HFFc6 (cell line): ENCODE data around the gene ZDHHC1. TPM values are rescaled to one million over a fixed set of nuclear protein-coding genes. Genes with fewer than 3 reads are reported as not detected.
A peak's percentile ranks its signal among the peaks of the same experiment; 100 is the strongest.

Experiments
- DNase-seq: peaks from one replicate; pipeline ENCODE4 v3.0.0-alpha.2; 2018
- H3K27ac Mint-ChIP-seq: 2 replicates; pipeline ENCODE4 v1.8.0; 2020; ENCODE audit warnings: mild to moderate bottlenecking, mixed read lengths
- H3K27me3 Mint-ChIP-seq: 2 replicates; pipeline ENCODE4 v1.8.0; 2021; ENCODE audit warnings: mild to moderate bottlenecking, moderate library complexity, mixed read lengths; ENCODE audit not compliant: insufficient read depth
- H3K36me3 Mint-ChIP-seq: 2 replicates; pipeline ENCODE4 v1.8.0; 2021; ENCODE audit warnings: low read depth, mixed read lengths
- H3K4me1 Mint-ChIP-seq: 2 replicates; pipeline ENCODE4 v1.8.0; 2020; ENCODE audit warnings: low read depth, mixed read lengths
- H3K4me3 Mint-ChIP-seq: 2 replicates; pipeline ENCODE4 v1.8.0; 2020; ENCODE audit warnings: mild to moderate bottlenecking, moderate library complexity, mixed read lengths
- H3K9me3 Mint-ChIP-seq: 2 replicates; pipeline ENCODE4 v1.8.0; 2020; ENCODE audit warnings: mild to moderate bottlenecking, mixed read lengths
- CTCF ChIP-seq: fragments of 200-600 bp; sonication (generic); IDR thresholded peaks from 2 replicates; pipeline ENCODE4 v1.5.0; 2021; ENCODE audit warnings: antibody characterized with exemption, mild to moderate bottlenecking
- total RNA-seq, 6 experiments: library from RNA; stranded (reverse); fragmentation: NEBNext Ultra II Directional; extraction: Animal tissue kit (Norgen Biotek cat#: 25700); gene quantifications; 2 replicates in 1 of 6; 3 replicates in 5 of 6; pipeline ENCODE4 v1.2.3, GENCODE V29; 2021

Gene ZDHHC1
- total RNA-seq, 6 experiments from 2014 or later = 2.1 to 5.4 (median 2.8) TPM

GRCh38 chr16:67413978-67414911, 2.0 kb downstream of the ZDHHC1 start:
- peaks cover 6% of the 10 kb centered on the region for H3K27me3 Mint-ChIP-seq
- H3K4me1 Mint-ChIP-seq = peaks cover 26% of the 10 kb centered on the region
- no peak overlapping the region for H3K4me3 Mint-ChIP-seq
- TF ChIP-seq CTCF = no peak
- DNase-seq = no peak
- H3K27ac Mint-ChIP-seq = no peak overlapping the region
- no peaks in the 10 kb centered on the region for H3K9me3 Mint-ChIP-seq
- no peaks in the 10 kb centered on the region for H3K36me3 Mint-ChIP-seq

DNA sequence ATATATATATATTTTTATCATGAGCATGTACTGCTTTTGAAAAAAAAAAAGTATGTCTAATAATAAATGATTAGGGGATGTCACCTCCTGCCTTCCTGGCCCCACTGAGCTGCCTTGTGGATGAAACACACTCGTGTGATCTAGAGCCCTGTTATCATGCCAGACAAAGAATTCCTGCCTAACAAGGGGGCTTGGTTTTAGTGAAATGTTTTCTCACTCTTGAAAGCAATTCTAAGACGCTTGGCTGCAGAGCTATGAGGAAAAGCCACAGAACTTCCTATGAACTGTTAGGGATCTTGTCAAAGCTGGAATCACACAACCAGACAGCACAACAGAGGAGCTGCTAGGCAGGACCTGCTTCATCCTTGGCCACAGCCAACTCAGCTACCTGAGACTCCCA, 4.0 kb downstream of the ZDHHC1 start:
- Mint-ChIP-seq H3K4me3 (no peak overlapping the region), H3K27ac (no peak overlapping the region), H3K4me1 (peaks cover 29% of the 10 kb centered on the region), H3K9me3 (no peaks in the 10 kb centered on the region), H3K36me3 (no peaks in the 10 kb centered on the region), H3K27me3 (peaks cover under 1% of the 10 kb centered on the region; the same call in 1 of the 2 replicates)
- DNase-seq = no peak
- no peak for TF ChIP-seq CTCF

DNA sequence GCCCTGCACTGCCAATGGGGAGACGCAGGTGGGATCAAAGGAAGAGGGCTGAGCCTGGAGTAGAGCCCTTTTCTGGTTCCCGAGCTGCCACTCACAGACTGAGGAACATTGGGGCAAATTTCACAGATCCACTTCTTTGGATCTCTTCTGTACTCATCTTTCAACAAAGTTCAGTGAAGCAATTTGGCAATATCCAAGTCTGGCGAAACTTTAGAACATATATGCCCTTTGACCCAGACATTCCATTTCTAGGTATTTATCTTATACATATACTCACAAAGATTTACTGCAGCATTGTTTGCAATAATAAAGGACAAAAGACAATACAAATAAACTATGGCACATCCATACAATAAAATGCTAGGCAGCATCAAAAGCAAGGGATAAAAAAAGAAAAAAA, 4.9 kb downstream of the ZDHHC1 start:
- Mint-ChIP-seq H3K4me3 (no peak overlapping the region), H3K4me1 (peaks cover 31% of the 10 kb centered on the region), H3K9me3 (no peaks in the 10 kb centered on the region), H3K27me3 (no peaks in the 10 kb centered on the region), H3K27ac (no peak overlapping the region), H3K36me3 (no peaks in the 10 kb centered on the region)
- DNase-seq = no peak
- TF ChIP-seq CTCF = no peak

- no peak overlapping the region for H3K27ac Mint-ChIP-seq
- peaks cover 42% of the 10 kb centered on the region for H3K4me1 Mint-ChIP-seq
- DNase-seq = no peak
- no peak overlapping the region for H3K4me3 Mint-ChIP-seq
- no peaks in the 10 kb centered on the region for H3K36me3 Mint-ChIP-seq
- TF ChIP-seq CTCF = no peak
- H3K27me3 Mint-ChIP-seq = no peaks in the 10 kb centered on the region
- H3K9me3 Mint-ChIP-seq = no peaks in the 10 kb centered on the region
Observed at GRCh38 chr16:67409631-67410030, 6.6 kb downstream of the ZDHHC1 start.

- no peaks in the 10 kb centered on the region for H3K36me3 Mint-ChIP-seq
- H3K27ac Mint-ChIP-seq = peak overlapping the region; percentile 95
- no peaks in the 10 kb centered on the region for H3K27me3 Mint-ChIP-seq
- no peaks in the 10 kb centered on the region for H3K9me3 Mint-ChIP-seq
- TF ChIP-seq CTCF = no peak
- peaks cover 35% of the 10 kb centered on the region for H3K4me1 Mint-ChIP-seq
- no peak for DNase-seq
- no peak overlapping the region for H3K4me3 Mint-ChIP-seq
Observed at GRCh38 chr16:67407788-67408452, 8.4 kb downstream of the ZDHHC1 start.
